Endothelial cell of umbilical vein (primary cell): ENCODE measurements around the gene RBMS2. TPM values are rescaled to one million over a fixed set of nuclear protein-coding genes. Genes with fewer than 3 reads are reported as not detected.

Source experiments
- Bru-seq: library from RNA; stranded (reverse); fragments of 400-500 nt; gene quantifications from one replicate; lab custom pipeline; 2021; lab: Mats Ljungman, UMichigan
- BruChase-seq, 2 experiments: library from RNA; stranded (reverse); fragments of 400-500 nt; gene quantifications; one replicate each; lab custom pipeline; 2021; lab: Mats Ljungman, UMichigan
- BruUV-seq: library from RNA; stranded (reverse); fragments of 400-500 nt; replicated peaks from 2 replicates; lab custom pipeline; 2021; lab: Mats Ljungman, UMichigan
- CTCF ChIA-PET: fragments of 300-600, 350-600 bp; sonication (Branson Sonifier 250); formaldehyde crosslinking; loops from one replicate; lab custom pipeline; 2021; ENCODE audit warnings: antibody characterized with exemption, inconsistent platforms; lab: Charles Lee
- POLR2A ChIA-PET: fragments of 300-600, 350-600 bp; sonication (Branson Sonifier 250); formaldehyde crosslinking; loops from one replicate; lab custom pipeline; 2021; ENCODE audit warnings: antibody characterized with exemption, inconsistent platforms; lab: Charles Lee
- DNase-seq: peaks from one replicate; pipeline ENCODE4 v3.0.0-alpha.2; 2011; ENCODE audit warnings: low read depth, low spot score
- FAIRE-seq: peaks from 2 replicates; lab custom pipeline; 2011; peaks lifted over from hg19 to GRCh38; lab: Jason Lieb, UNC
- H2AFZ ChIP-seq: 2 replicates; pipeline ENCODE4 v1.6.0; 2012; ENCODE audit warnings: low read depth, low read length, control low read depth, inconsistent platforms
- H3K27ac ChIP-seq: 2 replicates; pipeline ENCODE4 v1.5.1; 2011; ENCODE audit warnings: low read depth, mild to moderate bottlenecking, control low read depth, low read length, moderate library complexity; ENCODE audit not compliant: insufficient read depth
- H3K27me3 ChIP-seq, 2 experiments: 2 replicates each; pipeline versions ENCODE4 v1.6.0 to v1.6.1; 2011; ENCODE audit warnings: low read length in 2 of 2, mixed read lengths in 1 of 2; ENCODE audit not compliant: control insufficient read depth in 2 of 2, insufficient read depth in 2 of 2
- H3K36me3 ChIP-seq, 2 experiments: 2 replicates in 1 of 2; 3 replicates in 1 of 2; pipeline ENCODE4 v1.5.1; 2011; ENCODE audit warnings: low read length in 2 of 2, mild to moderate bottlenecking in 1 of 2, moderate library complexity in 1 of 2; ENCODE audit not compliant: control insufficient read depth in 2 of 2, insufficient read depth in 2 of 2; ENCODE audit errors: extremely low read depth in 1 of 2
- H3K4me1 ChIP-seq: 3 replicates; pipeline ENCODE4 v1.5.1; 2011; ENCODE audit warnings: mild to moderate bottlenecking, low read length; ENCODE audit not compliant: control insufficient read depth, insufficient read depth; ENCODE audit errors: extremely low read depth
- H3K4me2 ChIP-seq: 2 replicates; pipeline ENCODE4 v1.6.1; 2011; ENCODE audit warnings: low read length, control low read depth, mixed read lengths; ENCODE audit not compliant: insufficient read depth
- H3K4me3 ChIP-seq, 3 experiments: fragments of 200-600 bp in 1 of 3; sonication (generic), shearing (Covaris generic) in 1 of 3; replicated peaks in 1 of 3; 2 replicates each; pipeline ENCODE4 v1.5.1; 2011 to 2016; ENCODE audit warnings: control low read depth in 3 of 3, low read length in 3 of 3, mild to moderate bottlenecking in 2 of 3, inconsistent platforms in 1 of 3, low read depth in 1 of 3, moderate library complexity in 1 of 3; ENCODE audit not compliant: insufficient read depth in 1 of 3
- H3K79me2 ChIP-seq: 2 replicates; pipeline ENCODE4 v1.6.0; 2012; ENCODE audit warnings: low read length, inconsistent platforms; ENCODE audit not compliant: control insufficient read depth, insufficient read depth
- H3K9ac ChIP-seq: replicated peaks from 2 replicates; pipeline ENCODE3; 2011; ENCODE audit warnings: low read length, control low read depth; ENCODE audit not compliant: insufficient read depth; ENCODE audit errors: extremely low read depth
- H3K9me1 ChIP-seq: replicated peaks from 3 replicates; pipeline ENCODE4 v1.6.0; 2011; ENCODE audit warnings: mild to moderate bottlenecking, low read length; ENCODE audit not compliant: control insufficient read depth, insufficient read depth; ENCODE audit errors: extremely low read depth
- H3K9me3 ChIP-seq: replicated peaks from 2 replicates; pipeline ENCODE4 v1.5.1; 2012; ENCODE audit warnings: low read length, inconsistent platforms; ENCODE audit not compliant: control insufficient read depth, insufficient read depth
- H4K20me1 ChIP-seq: replicated peaks from 2 replicates; pipeline ENCODE3; 2011; ENCODE audit warnings: mild to moderate bottlenecking, low read length; ENCODE audit not compliant: control insufficient read depth, insufficient read depth; ENCODE audit errors: extremely low read depth
- EZH2 ChIP-seq: IDR thresholded peaks from 2 replicates; pipeline ENCODE4 v1.6.1; 2012; ENCODE audit warnings: borderline replicate concordance, low read depth, mild to moderate bottlenecking, moderate library complexity, low read length, inconsistent platforms; ENCODE audit not compliant: severe bottlenecking
- FOS ChIP-seq: IDR thresholded peaks from 2 replicates; pipeline ENCODE4 v1.6.1; 2011; ENCODE audit warnings: mild to moderate bottlenecking, low read length, moderate library complexity, borderline replicate concordance; ENCODE audit not compliant: insufficient read depth
- GATA2 ChIP-seq: IDR thresholded peaks from 2 replicates; pipeline ENCODE4 v1.7.0; 2011; ENCODE audit warnings: low read depth, mild to moderate bottlenecking, moderate library complexity, mixed read lengths, low read length; ENCODE audit not compliant: insufficient read length, insufficient read depth
- JUN ChIP-seq: IDR thresholded peaks from 2 replicates; pipeline ENCODE4 v1.6.1; 2011; ENCODE audit warnings: borderline replicate concordance, low read depth; ENCODE audit not compliant: insufficient read length, insufficient read depth
- MAX ChIP-seq: IDR thresholded peaks from 2 replicates; pipeline ENCODE4 v1.6.1; 2011; ENCODE audit not compliant: insufficient read depth, insufficient read length
- MYC ChIP-seq: IDR thresholded peaks from one replicate; pipeline ENCODE4 v1.6.1; 2011; ENCODE audit warnings: mild to moderate bottlenecking, low read depth, low read length
- POLR2A ChIP-seq: IDR thresholded peaks from 2 replicates; pipeline ENCODE4 v1.6.1; 2012; ENCODE audit warnings: low read depth, mild to moderate bottlenecking, control low read depth, low read length
- POLR2AphosphoS5 ChIP-seq: IDR thresholded peaks from 2 replicates; pipeline ENCODE4 v1.6.1; 2012; ENCODE audit warnings: low read depth, mild to moderate bottlenecking, control low read depth, low read length, moderate library complexity; ENCODE audit not compliant: insufficient read depth
- dilution Hi-C: fragments of 300-500 bp; cut with MboI; formaldehyde crosslinking; loops from one replicate; pipeline ENCODE4 v1.15.0; 2019; ENCODE audit warnings: low sequenced_read_pairs; ENCODE audit not compliant: extremely low pct_ligation_motif_present
- intact Hi-C: fragments of 100-400 bp; cut with micrococcal nuclease; formaldehyde crosslinking; loops from one replicate; pipeline ENCODE4 v1.10.0; 2022
- long read RNA-seq: library from polyadenylated mRNA; stranded (forward); transcript quantifications from one replicate; pipeline ENCODE4 v2.0.0, GENCODE V29; 2021
- polyA minus RNA-seq, 3 experiments: library from RNA; depleted of rRNA, polyadenylated mRNA; stranded (reverse); fragments of >200 nt; gene quantifications; 1 replicate in 1 of 3; 2 replicates in 2 of 3; pipeline ENCODE4 v1.2.3, GENCODE V29; 2011
- polyA plus RNA-seq, 4 experiments: library from polyadenylated mRNA; depleted of rRNA in 3 of 4; stranded (reverse) in 3 of 4; unstranded in 1 of 4; fragments of >200 nt; gene quantifications; 2 replicates each; pipeline versions ENCODE4 v1.2.1 to v1.2.3, GENCODE V29; 2011 to 2012; ENCODE audit warnings: missing spikeins in 1 of 4
- total RNA-seq: library from RNA; stranded (reverse); gene quantifications from 2 replicates; pipeline ENCODE4 v1.2.3, GENCODE V29; 2021
- TF ChIP-seq, protein P1 (sequence below), 2 donors: IDR thresholded peaks; 1 replicate in 1 of 2; 2 replicates in 1 of 2; pipeline ENCODE4 v1.5.1; 2011; ENCODE audit warnings: low read length in 2 of 2, mild to moderate bottlenecking in 2 of 2, moderate library complexity in 2 of 2, control low read depth in 1 of 2, inconsistent platforms in 1 of 2, low read depth in 1 of 2; ENCODE audit not compliant: insufficient read depth in 1 of 2; ENCODE audit errors: extremely low read depth in 1 of 2

Gene RBMS2, protein sequence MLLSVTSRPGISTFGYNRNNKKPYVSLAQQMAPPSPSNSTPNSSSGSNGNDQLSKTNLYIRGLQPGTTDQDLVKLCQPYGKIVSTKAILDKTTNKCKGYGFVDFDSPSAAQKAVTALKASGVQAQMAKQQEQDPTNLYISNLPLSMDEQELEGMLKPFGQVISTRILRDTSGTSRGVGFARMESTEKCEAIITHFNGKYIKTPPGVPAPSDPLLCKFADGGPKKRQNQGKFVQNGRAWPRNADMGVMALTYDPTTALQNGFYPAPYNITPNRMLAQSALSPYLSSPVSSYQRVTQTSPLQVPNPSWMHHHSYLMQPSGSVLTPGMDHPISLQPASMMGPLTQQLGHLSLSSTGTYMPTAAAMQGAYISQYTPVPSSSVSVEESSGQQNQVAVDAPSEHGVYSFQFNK
- total RNA-seq (95.4 and 103 TPM in 2 replicates), polyA plus RNA-seq (66.8 and 90.5 TPM in 2 replicates), polyA minus RNA-seq (190 and 229 TPM in 2 replicates), Bru-seq, nascent RNA (percentile 87 among the genes with signal in this experiment), BruChase-seq, experiment 1, labeled RNA remaining after a 6-hour chase (percentile 93 among the genes with signal in this experiment), BruChase-seq, experiment 2, labeled RNA remaining after a 2-hour chase (percentile 92 among the genes with signal in this experiment)
- polyA plus RNA-seq (2011; cell fraction: cytosol; rRNA removed): 61.2 and 69.9 TPM in 2 replicates
- polyA plus RNA-seq (2011; cell fraction: nucleus; rRNA removed): 62.4 and 70.1 TPM in 2 replicates
- polyA plus RNA-seq (2012): 48.8 and 51.6 TPM in 2 replicates
- polyA minus RNA-seq (2011; cell fraction: cytosol; rRNA and poly(A)+ RNA removed): 17.3 TPM
- polyA minus RNA-seq (2011; cell fraction: nucleus; rRNA and poly(A)+ RNA removed): 40.6 and 56.8 TPM in 2 replicates
- long read RNA-seq, full-length matches to known transcripts: 20 of 142 reads
- long read RNA-seq, partial matches to known transcripts: 76 of 142 reads
- long read RNA-seq, other reads (novel, unspliced or antisense): 46 of 142 reads

- intact Hi-C loops: loop anchor here (1.0 kb wide), 1 partner anchor 44 kb away; no protein-coding TSS in a partner anchor
- Histone ChIP-seq H3K27me3 (no peaks in the 10 kb centered on the region), H4K20me1 (no peaks in the 10 kb centered on the region), H3K4me2 (peak within 1 kb of the TSS; percentile 100), H3K4me1 (peaks cover 57% of the 10 kb centered on the region), H3K9ac (peak within 1 kb of the TSS; percentile 99), H3K4me3 (peak within 1 kb of the TSS; percentile 61 to 98 (median 95)), H3K79me2 (peaks cover 41% of the 10 kb centered on the region), H3K27ac (peak within 1 kb of the TSS; percentile 87), H3K36me3 (no peaks in the 10 kb centered on the region), H3K9me3 (no peaks in the 10 kb centered on the region), H2AFZ (peak within 1 kb of the TSS; percentile 58), H3K9me1 (no peaks in the 10 kb centered on the region)
- CTCF ChIA-PET: interaction anchor here (0.8 to 2.7 kb wide), 16 partner anchors 9 to 466 kb away, joined by 3 to 21 read pairs (median 6); no protein-coding TSS in a partner anchor
- dilution Hi-C loops: no loop called here
- peak; percentile 97 for FAIRE-seq
- TSS peak; percentile 49 for BruUV-seq
- TF ChIP-seq FOS: no peak
- TF ChIP-seq POLR2A: no peak
- no peak for TF ChIP-seq JUN
- no peak for TF ChIP-seq MAX
- no peak for TF ChIP-seq GATA2
- no peak for TF ChIP-seq MYC
- TF ChIP-seq, protein P1, sequence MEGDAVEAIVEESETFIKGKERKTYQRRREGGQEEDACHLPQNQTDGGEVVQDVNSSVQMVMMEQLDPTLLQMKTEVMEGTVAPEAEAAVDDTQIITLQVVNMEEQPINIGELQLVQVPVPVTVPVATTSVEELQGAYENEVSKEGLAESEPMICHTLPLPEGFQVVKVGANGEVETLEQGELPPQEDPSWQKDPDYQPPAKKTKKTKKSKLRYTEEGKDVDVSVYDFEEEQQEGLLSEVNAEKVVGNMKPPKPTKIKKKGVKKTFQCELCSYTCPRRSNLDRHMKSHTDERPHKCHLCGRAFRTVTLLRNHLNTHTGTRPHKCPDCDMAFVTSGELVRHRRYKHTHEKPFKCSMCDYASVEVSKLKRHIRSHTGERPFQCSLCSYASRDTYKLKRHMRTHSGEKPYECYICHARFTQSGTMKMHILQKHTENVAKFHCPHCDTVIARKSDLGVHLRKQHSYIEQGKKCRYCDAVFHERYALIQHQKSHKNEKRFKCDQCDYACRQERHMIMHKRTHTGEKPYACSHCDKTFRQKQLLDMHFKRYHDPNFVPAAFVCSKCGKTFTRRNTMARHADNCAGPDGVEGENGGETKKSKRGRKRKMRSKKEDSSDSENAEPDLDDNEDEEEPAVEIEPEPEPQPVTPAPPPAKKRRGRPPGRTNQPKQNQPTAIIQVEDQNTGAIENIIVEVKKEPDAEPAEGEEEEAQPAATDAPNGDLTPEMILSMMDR (IDR thresholded peaks at IDR 0.05; ENCODE audit: extremely low read depth in 1 of 2, insufficient read depth in 1 of 2, low read depth in 1 of 2, low read length in 2 of 2): no peak
- no peak for TF ChIP-seq EZH2
- TF ChIP-seq POLR2AphosphoS5: no peak
- DNase-seq: peak; percentile 94
- POLR2A ChIA-PET: interaction anchor here (0.7 to 1.0 kb wide), 5 partner anchors 8 to 786 kb away, joined by 3 to 5 read pairs (median 3); no protein-coding TSS in a partner anchor
These were observed at the start of gene RBMS2 for GRCh38 chr12:56521590-56522371. RBMS2 (plus strand) TSS chr12:56521820; CDS start chr12:56522024, 204 bp downstream.
